Measurements from ENCODE around the gene NDUFAF2. TPM values are rescaled to one million over a fixed set of nuclear protein-coding genes. Genes with fewer than 3 reads are reported as not detected.

Gene NDUFAF2
- total RNA-seq, 1 donor from 2014 or later, result 13.9 TPM

DNA sequence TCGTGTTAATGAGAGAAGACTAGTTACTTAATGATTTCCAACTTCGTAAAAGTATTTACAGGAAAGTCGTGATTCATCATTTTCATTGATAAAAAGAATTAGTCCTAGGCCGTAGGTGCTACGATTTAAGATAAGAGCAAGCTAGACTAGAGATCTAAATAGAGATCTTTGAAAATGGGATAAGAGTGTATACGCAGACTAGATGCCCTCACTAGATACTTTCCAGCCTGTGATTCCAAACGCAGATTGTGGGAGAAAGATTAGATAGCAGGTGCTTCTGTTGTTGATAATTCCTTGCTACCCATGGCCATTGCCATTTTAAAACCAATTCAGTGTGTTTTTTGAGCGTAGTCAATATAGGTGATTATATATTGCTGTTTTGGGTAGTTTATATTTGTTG, 223.9 kb downstream of the NDUFAF2 start:
- Mint-ChIP-seq H3K36me3 (ENCODE audit: low read depth, unreplicated experiment) (no peaks in the 10 kb centered on the region), H3K9me3 (ENCODE audit: unreplicated experiment) (no peaks in the 10 kb centered on the region), H3K4me3 (ENCODE audit: unreplicated experiment) (no peak overlapping the region), H3K4me1 (ENCODE audit: unreplicated experiment) (peaks cover 4% of the 10 kb centered on the region), H3K27me3 (ENCODE audit: unreplicated experiment) (peaks cover 2% of the 10 kb centered on the region), H3K27ac (ENCODE audit: unreplicated experiment) (no peak overlapping the region)
- no peak for DNase-seq (ENCODE audit: low spot score)
- TF ChIP-seq, protein P1, sequence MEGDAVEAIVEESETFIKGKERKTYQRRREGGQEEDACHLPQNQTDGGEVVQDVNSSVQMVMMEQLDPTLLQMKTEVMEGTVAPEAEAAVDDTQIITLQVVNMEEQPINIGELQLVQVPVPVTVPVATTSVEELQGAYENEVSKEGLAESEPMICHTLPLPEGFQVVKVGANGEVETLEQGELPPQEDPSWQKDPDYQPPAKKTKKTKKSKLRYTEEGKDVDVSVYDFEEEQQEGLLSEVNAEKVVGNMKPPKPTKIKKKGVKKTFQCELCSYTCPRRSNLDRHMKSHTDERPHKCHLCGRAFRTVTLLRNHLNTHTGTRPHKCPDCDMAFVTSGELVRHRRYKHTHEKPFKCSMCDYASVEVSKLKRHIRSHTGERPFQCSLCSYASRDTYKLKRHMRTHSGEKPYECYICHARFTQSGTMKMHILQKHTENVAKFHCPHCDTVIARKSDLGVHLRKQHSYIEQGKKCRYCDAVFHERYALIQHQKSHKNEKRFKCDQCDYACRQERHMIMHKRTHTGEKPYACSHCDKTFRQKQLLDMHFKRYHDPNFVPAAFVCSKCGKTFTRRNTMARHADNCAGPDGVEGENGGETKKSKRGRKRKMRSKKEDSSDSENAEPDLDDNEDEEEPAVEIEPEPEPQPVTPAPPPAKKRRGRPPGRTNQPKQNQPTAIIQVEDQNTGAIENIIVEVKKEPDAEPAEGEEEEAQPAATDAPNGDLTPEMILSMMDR (IDR thresholded peaks at IDR 0.05; ENCODE audit: unreplicated experiment), result no peak

DNA sequence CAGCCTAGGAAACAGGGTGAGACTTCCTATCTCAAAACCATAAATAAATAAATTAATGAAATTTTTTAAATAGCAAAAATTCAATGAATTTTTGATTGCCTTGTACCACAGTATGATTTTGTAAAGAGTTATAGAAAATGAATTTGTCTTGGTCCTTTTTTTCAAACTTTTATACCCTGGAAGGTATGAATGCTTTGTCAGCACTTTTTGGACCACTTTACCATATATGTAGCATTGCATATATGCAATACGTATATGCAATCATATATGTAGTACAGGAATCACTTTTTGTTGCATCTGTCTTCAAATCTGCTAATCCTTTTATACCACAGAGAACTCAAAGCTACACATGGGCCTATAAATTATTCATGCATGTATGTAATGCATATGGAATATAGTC, 226.5 kb downstream of the NDUFAF2 start:
- DNase-seq (ENCODE audit: low spot score), result no peak
- H3K4me1 Mint-ChIP-seq (ENCODE audit: unreplicated experiment), result peaks cover 4% of the 10 kb centered on the region
- H3K4me3 Mint-ChIP-seq (ENCODE audit: unreplicated experiment), result no peak overlapping the region
- TF ChIP-seq, protein P1 (IDR thresholded peaks at IDR 0.05; ENCODE audit: unreplicated experiment), result no peak
- no peak overlapping the region for H3K27ac Mint-ChIP-seq (ENCODE audit: unreplicated experiment)
- peaks cover 2% of the 10 kb centered on the region for H3K27me3 Mint-ChIP-seq (ENCODE audit: unreplicated experiment)
- no peaks in the 10 kb centered on the region for H3K9me3 Mint-ChIP-seq (ENCODE audit: unreplicated experiment)
- H3K36me3 Mint-ChIP-seq (ENCODE audit: low read depth, unreplicated experiment), result no peaks in the 10 kb centered on the region

DNA sequence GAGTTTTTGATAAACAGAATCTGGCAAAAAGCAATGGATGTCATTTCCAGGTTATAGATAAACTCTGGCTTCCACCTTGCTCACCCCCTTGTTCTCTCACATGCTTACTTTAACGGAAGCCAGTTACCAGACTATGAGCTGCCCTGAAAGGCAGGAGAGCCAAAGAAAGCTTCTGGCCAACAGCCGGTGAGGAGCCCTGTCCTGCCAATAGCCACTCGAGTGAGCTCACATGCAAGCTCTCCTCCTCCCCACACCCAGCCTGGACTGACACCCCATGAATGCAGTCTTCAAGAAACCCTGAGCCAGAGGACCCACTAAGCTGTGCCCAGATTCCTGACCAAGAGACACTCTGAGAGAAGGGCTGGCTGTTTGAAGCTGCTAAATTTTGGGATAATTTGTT, 231.6 kb downstream of the NDUFAF2 start:
- no peak overlapping the region for H3K27ac Mint-ChIP-seq (ENCODE audit: unreplicated experiment)
- H3K9me3 Mint-ChIP-seq (ENCODE audit: unreplicated experiment), result no peaks in the 10 kb centered on the region
- H3K4me1 Mint-ChIP-seq (ENCODE audit: unreplicated experiment), result no peaks in the 10 kb centered on the region
- no peaks in the 10 kb centered on the region for H3K36me3 Mint-ChIP-seq (ENCODE audit: low read depth, unreplicated experiment)
- H3K27me3 Mint-ChIP-seq (ENCODE audit: unreplicated experiment), result peaks cover 2% of the 10 kb centered on the region
- DNase-seq (ENCODE audit: low spot score), result no peak
- TF ChIP-seq, protein P1 (IDR thresholded peaks at IDR 0.05; ENCODE audit: unreplicated experiment), result no peak
- H3K4me3 Mint-ChIP-seq (ENCODE audit: unreplicated experiment), result no peak overlapping the region

DNA sequence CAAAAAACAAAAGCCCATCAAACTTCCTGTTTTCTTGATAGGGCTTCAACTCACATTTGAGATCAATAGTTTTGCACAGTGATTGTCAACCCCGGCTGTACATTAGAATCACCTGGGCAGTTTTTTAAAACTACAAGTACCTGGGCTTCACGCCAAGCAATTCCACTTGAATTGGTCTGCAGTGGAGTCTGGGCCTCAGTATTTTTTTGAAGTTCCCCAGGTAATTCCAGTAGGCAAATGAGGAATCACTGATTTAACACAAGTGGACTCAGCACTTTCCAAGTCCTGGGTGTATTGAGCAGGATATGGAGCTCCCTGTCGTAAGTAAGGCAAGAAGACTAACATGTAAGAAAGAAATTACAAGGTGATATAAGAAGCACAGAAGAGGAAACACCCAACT, 232.1 kb downstream of the NDUFAF2 start:
- no peak overlapping the region for H3K27ac Mint-ChIP-seq (ENCODE audit: unreplicated experiment)
- TF ChIP-seq, protein P1 (IDR thresholded peaks at IDR 0.05; ENCODE audit: unreplicated experiment), result no peak
- DNase-seq (ENCODE audit: low spot score), result no peak
- no peak overlapping the region for H3K4me3 Mint-ChIP-seq (ENCODE audit: unreplicated experiment)
- no peaks in the 10 kb centered on the region for H3K4me1 Mint-ChIP-seq (ENCODE audit: unreplicated experiment)
- peaks cover 2% of the 10 kb centered on the region for H3K27me3 Mint-ChIP-seq (ENCODE audit: unreplicated experiment)
- H3K9me3 Mint-ChIP-seq (ENCODE audit: unreplicated experiment), result no peaks in the 10 kb centered on the region
- no peaks in the 10 kb centered on the region for H3K36me3 Mint-ChIP-seq (ENCODE audit: low read depth, unreplicated experiment)

DNA sequence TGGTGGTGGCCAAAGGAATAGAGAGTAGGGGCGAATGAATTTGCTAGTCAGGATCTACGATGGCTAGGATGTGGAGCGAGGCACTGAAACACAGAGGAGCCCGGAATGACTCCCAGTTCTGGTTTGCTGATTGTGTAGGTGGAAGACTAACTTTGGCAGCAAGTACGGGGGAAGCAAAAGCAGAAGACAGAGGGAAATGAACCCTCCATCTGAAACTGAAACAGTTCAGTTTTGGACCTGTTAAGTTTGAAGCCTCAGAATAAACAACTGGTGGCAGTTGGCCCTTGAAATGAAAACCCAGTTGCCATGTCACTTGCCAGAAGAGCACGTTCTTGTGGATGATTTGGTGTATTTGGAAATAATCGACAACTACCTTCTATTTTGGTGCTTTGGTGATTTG, 232.7 kb downstream of the NDUFAF2 start:
- no peak overlapping the region for H3K4me3 Mint-ChIP-seq (ENCODE audit: unreplicated experiment)
- no peak overlapping the region for H3K27ac Mint-ChIP-seq (ENCODE audit: unreplicated experiment)
- H3K27me3 Mint-ChIP-seq (ENCODE audit: unreplicated experiment), result no peaks in the 10 kb centered on the region
- no peaks in the 10 kb centered on the region for H3K4me1 Mint-ChIP-seq (ENCODE audit: unreplicated experiment)
- TF ChIP-seq, protein P1 (IDR thresholded peaks at IDR 0.05; ENCODE audit: unreplicated experiment), result no peak
- no peaks in the 10 kb centered on the region for H3K36me3 Mint-ChIP-seq (ENCODE audit: low read depth, unreplicated experiment)
- no peak for DNase-seq (ENCODE audit: low spot score)
- no peaks in the 10 kb centered on the region for H3K9me3 Mint-ChIP-seq (ENCODE audit: unreplicated experiment)

Measured in endothelial cell (in vitro differentiated cells).